ENCODE results near the gene HHAT.
"Not testable (repeated sequence)": the region's sequence is repeated elsewhere in the genome, so short reads cannot be mapped to it uniquely, and the experiment has no call there.

Gene HHAT

GRCh38 chr1:210313921-210314320 is 14.8 kb upstream of the HHAT start:
- no peak for DNase-seq (ENCODE audit: low read depth in 3 of 3)

- DNase-seq (ENCODE audit: low read depth in 3 of 3): no peak
Measured at GRCh38 chr1:210315529-210315928, 13.2 kb upstream of the HHAT start.

GRCh38 chr1:210321131-210321530 is 7.6 kb upstream of the HHAT start:
- DNase-seq (ENCODE audit: low read depth in 3 of 3): no peak

GRCh38 chr1:210321552-210321951 is 7.2 kb upstream of the HHAT start:
- no peak for DNase-seq (ENCODE audit: low read depth in 3 of 3)

DNA sequence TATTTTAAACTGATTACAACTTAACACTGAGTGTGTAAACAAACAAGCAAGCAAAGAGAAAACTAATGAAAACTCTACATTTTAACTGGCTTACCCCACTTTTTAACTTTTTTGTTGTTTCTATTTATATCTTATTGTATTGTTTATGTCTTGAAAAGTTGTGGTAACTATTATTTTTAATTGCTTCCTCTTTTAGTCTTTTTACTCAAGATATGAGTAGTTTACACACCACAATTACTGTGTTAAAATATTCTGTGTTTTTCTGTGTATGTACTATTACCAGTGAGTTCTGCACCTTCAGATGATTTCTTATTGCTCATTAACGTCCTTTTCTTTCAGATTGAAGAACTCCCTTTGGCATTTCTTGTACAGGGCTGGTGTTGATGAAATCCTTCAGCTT is 4.7 kb upstream of the HHAT start:
- no peak for DNase-seq (ENCODE audit: low read depth in 3 of 3)

GRCh38 chr1:210325026-210325670 is 3.6 kb upstream of the HHAT start:
- no peak for DNase-seq (ENCODE audit: low read depth in 3 of 3)

DNA sequence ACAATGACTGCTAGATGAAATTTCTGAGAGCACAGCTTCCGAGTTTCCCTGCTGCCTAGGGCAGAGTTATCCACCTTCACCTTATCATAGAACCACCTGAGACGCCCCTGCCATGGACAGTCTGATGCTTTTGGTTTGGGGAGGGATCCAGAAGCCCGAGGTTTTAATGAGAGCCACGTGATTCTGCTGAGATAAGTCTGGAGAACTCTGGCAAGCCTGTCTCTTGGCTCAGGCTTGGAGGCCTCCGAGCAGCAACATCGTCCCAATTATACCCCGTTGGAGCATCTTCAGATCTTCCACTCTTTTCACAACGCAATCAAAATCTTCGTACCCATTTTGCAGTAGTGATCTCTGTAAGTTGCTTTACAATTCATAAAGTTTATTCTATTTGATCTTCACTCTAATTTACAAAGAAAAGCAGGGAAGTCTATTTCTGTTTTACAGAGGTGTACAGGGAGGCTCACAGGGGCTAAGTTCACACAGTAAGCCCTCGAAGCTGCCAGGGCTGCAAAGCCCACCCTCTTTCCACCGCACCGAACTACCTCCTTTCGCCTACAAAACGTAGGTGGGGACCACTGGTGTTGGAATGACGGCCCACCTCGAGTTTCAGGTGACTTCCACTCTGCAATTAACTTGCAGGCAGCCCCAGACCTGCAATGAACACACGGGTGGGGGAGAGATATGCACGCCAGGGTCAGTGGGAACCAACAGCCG is 513 bp upstream of the HHAT start:
- no peak for DNase-seq (ENCODE audit: low read depth in 3 of 3)

GRCh38 chr1:210330279-210330866 is 1.7 kb downstream of the HHAT start:
- DNase-seq (ENCODE audit: low read depth in 3 of 3): no peak

GRCh38 chr1:210332233-210332632 is 3.5 kb downstream of the HHAT start:
- DNase-seq (ENCODE audit: low read depth in 3 of 3): no peak

- no peak for DNase-seq (ENCODE audit: low read depth in 3 of 3)
Measured at GRCh38 chr1:210332719-210333398, 4.2 kb downstream of the HHAT start.

GRCh38 chr1:210335001-210335400 is 6.3 kb downstream of the HHAT start:
- DNase-seq (ENCODE audit: low read depth in 3 of 3): no peak

DNA sequence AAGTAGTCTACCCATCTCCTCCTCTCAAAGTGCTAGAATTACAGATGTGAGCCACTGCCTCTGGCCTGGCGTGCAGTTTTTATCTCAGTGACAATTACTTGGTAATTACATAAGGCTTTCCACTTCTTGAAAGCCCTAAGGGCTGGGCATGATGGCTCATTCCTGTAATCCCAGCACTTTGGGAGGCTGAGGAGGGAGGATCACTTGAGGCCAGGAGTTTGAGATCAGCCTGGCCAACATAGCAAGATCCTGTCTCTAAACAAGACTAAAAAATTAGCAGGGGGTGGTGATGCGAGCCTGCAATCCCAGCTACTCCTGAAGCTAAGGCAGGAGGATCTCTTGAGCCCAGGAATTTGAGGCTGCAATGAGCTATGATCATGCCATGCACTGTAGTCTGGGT is 7.7 kb downstream of the HHAT start:
- no peak for DNase-seq (ENCODE audit: low read depth in 3 of 3)

DNA sequence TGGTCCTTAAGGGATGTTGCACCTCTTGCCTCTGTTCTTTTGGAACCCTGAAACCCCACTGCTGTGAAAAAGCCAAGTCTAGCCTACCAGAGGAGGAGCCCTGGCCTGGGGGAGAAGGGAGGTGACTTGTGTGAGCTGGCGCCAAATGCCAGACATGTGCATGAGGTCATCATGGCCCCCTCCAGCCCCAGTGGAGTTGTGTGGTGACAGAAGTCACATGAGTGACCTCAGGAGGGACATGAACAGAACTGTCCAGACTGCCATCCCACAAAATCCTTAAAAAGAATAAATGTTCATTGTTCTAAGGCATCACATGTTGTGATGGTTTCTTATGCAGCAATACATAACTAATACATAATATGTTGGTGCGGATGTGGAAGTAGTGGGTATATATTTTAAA is 10.8 kb downstream of the HHAT start:
- DNase-seq (ENCODE audit: low read depth in 3 of 3): no peak

DNA sequence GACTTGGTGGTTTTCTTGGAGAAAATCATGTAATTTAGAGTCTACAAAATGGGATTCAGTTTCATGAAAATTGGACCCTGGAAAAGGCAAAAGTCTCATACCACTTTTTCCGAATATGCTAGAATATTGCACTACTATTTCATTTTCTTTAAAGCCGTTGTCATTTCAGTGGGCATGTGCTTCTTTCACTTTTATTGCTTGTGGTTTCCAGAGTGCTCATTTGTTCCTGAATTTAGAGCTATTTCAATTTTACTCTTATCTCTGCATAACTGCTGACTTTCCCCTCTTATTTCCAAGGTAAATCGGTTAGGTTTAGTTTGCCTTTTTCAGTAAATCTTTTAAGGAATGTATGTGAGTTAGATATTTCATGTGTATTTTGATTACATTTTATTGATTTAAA is 11.6 kb downstream of the HHAT start:
- no peak for DNase-seq (ENCODE audit: low read depth in 3 of 3)

GRCh38 chr1:210340841-210341240 is 12.1 kb downstream of the HHAT start:
- no peak for DNase-seq (ENCODE audit: low read depth in 3 of 3)

DNA sequence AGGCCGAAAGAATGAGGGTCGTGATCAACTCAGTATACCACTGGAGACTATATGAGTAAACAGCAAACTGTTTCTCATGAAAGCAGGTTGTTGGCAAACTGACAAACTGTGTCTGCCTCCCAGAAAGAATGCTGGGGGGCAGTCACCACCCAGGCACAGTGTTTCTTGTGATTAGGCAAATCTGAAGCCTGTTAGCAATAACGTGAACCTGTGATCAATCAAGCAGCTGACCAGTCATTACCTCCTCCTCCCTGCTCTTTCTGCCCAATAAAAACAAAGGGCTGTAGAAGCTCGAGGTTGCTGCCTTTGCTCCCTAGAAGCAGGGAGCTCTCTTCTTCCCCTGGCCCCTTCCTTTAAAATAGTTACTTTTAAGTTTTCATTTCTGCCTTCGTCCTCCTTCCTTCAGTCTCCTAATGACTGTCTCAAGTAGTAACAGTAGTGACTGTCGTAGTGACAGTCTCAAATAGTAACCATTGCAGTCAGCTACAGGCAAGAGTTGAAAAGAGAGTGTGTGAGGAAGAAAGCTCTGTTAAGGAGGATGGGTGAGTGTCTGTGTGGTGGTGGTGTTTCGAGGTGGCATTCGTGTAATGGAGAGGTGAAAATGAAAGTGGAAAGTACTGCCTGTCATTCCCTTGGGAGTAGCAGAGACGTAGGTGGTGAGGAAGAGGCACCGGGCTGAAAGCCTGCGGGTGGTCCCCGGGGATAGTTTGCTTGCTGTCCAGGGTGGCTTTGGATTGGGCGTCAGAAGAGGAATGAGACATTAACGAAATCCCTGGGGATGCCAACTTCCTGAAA is 14.5 kb downstream of the HHAT start:
- no peak for DNase-seq (ENCODE audit: low read depth in 3 of 3)

DNA sequence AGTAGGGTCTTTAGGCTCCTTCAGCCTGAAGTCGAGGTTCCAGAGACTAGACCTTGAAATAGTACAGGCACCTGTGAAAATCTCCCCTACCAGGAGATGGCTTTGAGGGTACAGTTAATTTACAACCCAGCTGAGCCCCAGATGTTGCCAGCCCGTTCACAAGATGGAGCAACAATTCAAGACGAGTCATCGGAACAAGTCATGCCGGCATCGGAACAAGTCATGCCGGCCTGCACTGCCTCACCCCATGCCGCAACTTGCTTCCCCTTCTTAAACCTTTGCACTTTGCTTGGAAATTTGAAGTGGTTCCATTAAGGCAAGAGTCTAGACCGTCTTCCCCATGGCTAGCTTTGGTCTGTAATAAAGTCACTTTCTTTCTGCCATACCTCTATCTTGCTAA is 16.0 kb downstream of the HHAT start:
- DNase-seq (ENCODE audit: low read depth in 3 of 3): no peak

- no peak for DNase-seq (ENCODE audit: low read depth in 3 of 3)
Measured at GRCh38 chr1:210347112-210347511, 18.4 kb downstream of the HHAT start.

DNA sequence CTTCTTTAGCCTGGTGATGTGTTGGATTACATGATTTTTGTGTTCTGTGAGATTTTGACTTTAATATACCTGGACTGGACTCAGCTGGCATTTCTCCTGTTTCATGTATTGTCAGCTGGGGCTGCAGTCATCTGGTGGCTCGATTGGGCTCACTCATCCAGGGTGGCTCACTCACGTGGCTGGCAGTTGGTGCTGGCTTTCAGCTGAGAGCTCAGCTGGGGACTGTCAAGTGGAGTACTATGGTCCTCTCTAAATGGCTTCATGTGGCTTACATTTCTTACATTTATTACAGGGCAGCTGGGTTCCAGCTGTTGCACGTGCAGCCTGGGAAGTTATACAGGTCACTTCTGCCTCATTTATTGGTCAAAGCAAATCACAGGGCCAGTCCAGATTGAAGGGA is 22.8 kb downstream of the HHAT start:
- DNase-seq (ENCODE audit: low read depth in 3 of 3): no peak

- no peak for DNase-seq (ENCODE audit: low read depth in 3 of 3)
Measured at GRCh38 chr1:210352575-210352974, 23.9 kb downstream of the HHAT start.

DNA sequence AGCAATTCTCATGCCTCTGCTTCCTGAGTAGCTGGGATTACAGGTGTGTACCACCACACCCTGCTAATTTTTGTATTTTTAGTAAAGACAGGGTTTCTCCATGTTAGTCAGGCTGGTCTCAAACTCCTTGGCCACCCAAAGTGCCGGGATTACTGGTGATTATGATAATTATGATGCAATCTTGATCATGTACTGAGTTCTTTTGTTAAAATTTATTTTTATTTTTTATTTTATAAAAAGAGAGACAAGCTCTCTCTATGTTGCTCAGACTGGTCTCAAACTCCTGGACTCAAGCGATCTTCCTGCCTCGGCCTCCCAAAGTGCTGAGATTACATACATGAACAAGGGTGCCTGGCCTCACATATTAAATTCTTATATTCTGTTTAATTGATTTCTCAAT is 25.6 kb downstream of the HHAT start:
- DNase-seq (ENCODE audit: low read depth in 3 of 3): not testable (repeated sequence)

DNA sequence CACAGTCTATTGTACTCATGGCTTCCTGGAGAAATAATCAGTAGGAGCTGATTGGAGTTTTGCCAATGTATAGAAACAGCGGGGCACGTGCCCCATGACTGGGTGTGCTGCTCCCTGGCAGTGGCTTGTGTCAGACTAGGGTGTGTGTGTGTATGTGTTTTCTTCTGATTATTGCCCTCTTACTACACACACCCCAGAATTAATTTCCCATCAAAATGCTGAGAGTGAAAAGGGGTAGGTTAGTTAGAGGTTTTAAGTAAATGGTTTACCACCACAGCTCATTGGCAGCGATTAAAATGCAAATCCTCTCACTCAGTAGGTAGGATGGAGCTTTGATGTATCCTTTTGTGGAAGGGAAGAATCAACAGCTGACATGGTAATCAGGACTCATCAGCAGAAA is 29.9 kb downstream of the HHAT start:
- no peak for DNase-seq (ENCODE audit: low read depth in 3 of 3)
